ENCODE data around the gene SLC37A1.

The SLC37A1 gene

GRCh38 chr21:42500736-42501135 lies 12.9 kb upstream of the SLC37A1 start:
- no peak for TF ChIP-seq CTCF (IDR thresholded peaks at IDR 0.05; ENCODE audit: low read depth, low read length, missing control alignments)
- in situ Hi-C loops (cut with HindIII; ENCODE audit: low pct_ligation_motif_present, low sequenced_read_pairs) = no loop called here
- Histone ChIP-seq H3K27me3 (replicated peaks) (no peaks in the 10 kb centered on the region), H3K4me3 (ENCODE audit: low read depth, low read length) (no peak overlapping the region), H3K36me3 (replicated peaks) (no peaks in the 10 kb centered on the region), H3K27ac (no peak overlapping the region)
- no peak for DNase-seq

- H3K4me3 ChIP-seq (ENCODE audit: low read depth, low read length) = no peak overlapping the region
- no peak overlapping the region for H3K27ac ChIP-seq
- in situ Hi-C loops (cut with HindIII; ENCODE audit: low pct_ligation_motif_present, low sequenced_read_pairs) = no loop called here
- TF ChIP-seq CTCF (IDR thresholded peaks at IDR 0.05; ENCODE audit: low read depth, low read length, missing control alignments) = no peak
- no peaks in the 10 kb centered on the region for H3K27me3 ChIP-seq (replicated peaks)
- H3K36me3 ChIP-seq (replicated peaks) = no peaks in the 10 kb centered on the region
- DNase-seq = no peak
Observed at GRCh38 chr21:42503711-42504110, 9.9 kb upstream of the SLC37A1 start.

GRCh38 chr21:42505090-42505726 lies 8.4 kb upstream of the SLC37A1 start:
- in situ Hi-C loops (cut with HindIII; ENCODE audit: low pct_ligation_motif_present, low sequenced_read_pairs) = no loop called here
- no peaks in the 10 kb centered on the region for H3K36me3 ChIP-seq (replicated peaks)
- no peak for TF ChIP-seq CTCF (IDR thresholded peaks at IDR 0.05; ENCODE audit: low read depth, low read length, missing control alignments)

GRCh38 chr21:42507418-42507817 lies 6.2 kb upstream of the SLC37A1 start:
- no peak for DNase-seq
- no peaks in the 10 kb centered on the region for H3K36me3 ChIP-seq (replicated peaks)
- H3K27me3 ChIP-seq (replicated peaks) = no peaks in the 10 kb centered on the region
- no peak for TF ChIP-seq CTCF (IDR thresholded peaks at IDR 0.05; ENCODE audit: low read depth, low read length, missing control alignments)
- no peak overlapping the region for H3K27ac ChIP-seq
- in situ Hi-C loops (cut with HindIII; ENCODE audit: low pct_ligation_motif_present, low sequenced_read_pairs) = no loop called here
- H3K4me3 ChIP-seq (ENCODE audit: low read depth, low read length) = no peak overlapping the region

More at GRCh38 chr21:42505090-42505726, 8.4 kb upstream of the SLC37A1 start:
- DNase-seq = no peak
- Histone ChIP-seq H3K27ac (no peak overlapping the region), H3K27me3 (replicated peaks) (no peaks in the 10 kb centered on the region), H3K4me3 (ENCODE audit: low read depth, low read length) (no peak overlapping the region)

- no peak overlapping the region for H3K27ac ChIP-seq
- H3K27me3 ChIP-seq (replicated peaks) = no peaks in the 10 kb centered on the region
- DNase-seq = no peak
- in situ Hi-C loops (cut with HindIII; ENCODE audit: low pct_ligation_motif_present, low sequenced_read_pairs) = no loop called here
- TF ChIP-seq CTCF (IDR thresholded peaks at IDR 0.05; ENCODE audit: low read depth, low read length, missing control alignments) = no peak
- no peak overlapping the region for H3K4me3 ChIP-seq (ENCODE audit: low read depth, low read length)
- H3K36me3 ChIP-seq (replicated peaks) = no peaks in the 10 kb centered on the region
Observed at GRCh38 chr21:42508371-42508770, 5.3 kb upstream of the SLC37A1 start.

- Histone ChIP-seq H3K27ac (no peak overlapping the region), H3K4me3 (ENCODE audit: low read depth, low read length) (no peak overlapping the region), H3K36me3 (replicated peaks) (no peaks in the 10 kb centered on the region), H3K27me3 (replicated peaks) (no peaks in the 10 kb centered on the region)
- no peak for TF ChIP-seq CTCF (IDR thresholded peaks at IDR 0.05; ENCODE audit: low read depth, low read length, missing control alignments)
- DNase-seq = no peak
- in situ Hi-C loops (cut with HindIII; ENCODE audit: low pct_ligation_motif_present, low sequenced_read_pairs) = no loop called here
Observed at GRCh38 chr21:42509244-42509643, 4.4 kb upstream of the SLC37A1 start.

Measured in brain microvascular endothelial cell (primary cell).